Measurements from ENCODE around the gene CROCC.
"Not testable (repeated sequence)": the region's sequence is repeated elsewhere in the genome, so short reads cannot be mapped to it uniquely, and the experiment has no call there.

Gene CROCC

GRCh38 chr1:16933945-16934344 is 12.2 kb downstream of the CROCC start:
- H3K9me3 Mint-ChIP-seq; H3K4me1 Mint-ChIP-seq (ENCODE audit: low read depth); H3K27ac Mint-ChIP-seq; H3K4me3 Mint-ChIP-seq; H3K36me3 Mint-ChIP-seq (ENCODE audit: low read depth); H3K27me3 Mint-ChIP-seq (ENCODE audit: low read depth): not testable (repeated sequence)

DNA sequence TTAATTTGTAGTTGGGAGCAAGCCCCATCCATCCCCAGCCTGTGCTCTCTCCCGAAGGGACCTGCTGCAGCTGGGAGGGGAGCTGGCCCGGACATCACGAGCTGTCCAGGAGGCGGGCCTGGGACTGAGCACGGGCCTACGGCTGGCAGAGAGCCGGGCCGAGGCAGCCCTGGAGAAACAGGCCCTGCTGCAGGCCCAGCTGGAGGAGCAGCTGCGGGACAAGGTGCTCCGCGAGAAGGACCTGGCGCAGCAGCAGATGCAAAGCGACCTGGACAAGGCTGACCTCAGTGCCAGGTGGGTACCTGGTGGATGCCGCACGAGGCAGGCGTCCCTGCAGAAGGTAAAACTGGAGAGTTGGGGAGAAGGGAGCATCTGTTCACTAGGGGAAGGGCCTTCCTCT is 14.8 kb downstream of the CROCC start:
- H3K27ac Mint-ChIP-seq; H3K27me3 Mint-ChIP-seq (ENCODE audit: low read depth); H3K4me3 Mint-ChIP-seq; H3K9me3 Mint-ChIP-seq; H3K36me3 Mint-ChIP-seq (ENCODE audit: low read depth); H3K4me1 Mint-ChIP-seq (ENCODE audit: low read depth): not testable (repeated sequence)

DNA sequence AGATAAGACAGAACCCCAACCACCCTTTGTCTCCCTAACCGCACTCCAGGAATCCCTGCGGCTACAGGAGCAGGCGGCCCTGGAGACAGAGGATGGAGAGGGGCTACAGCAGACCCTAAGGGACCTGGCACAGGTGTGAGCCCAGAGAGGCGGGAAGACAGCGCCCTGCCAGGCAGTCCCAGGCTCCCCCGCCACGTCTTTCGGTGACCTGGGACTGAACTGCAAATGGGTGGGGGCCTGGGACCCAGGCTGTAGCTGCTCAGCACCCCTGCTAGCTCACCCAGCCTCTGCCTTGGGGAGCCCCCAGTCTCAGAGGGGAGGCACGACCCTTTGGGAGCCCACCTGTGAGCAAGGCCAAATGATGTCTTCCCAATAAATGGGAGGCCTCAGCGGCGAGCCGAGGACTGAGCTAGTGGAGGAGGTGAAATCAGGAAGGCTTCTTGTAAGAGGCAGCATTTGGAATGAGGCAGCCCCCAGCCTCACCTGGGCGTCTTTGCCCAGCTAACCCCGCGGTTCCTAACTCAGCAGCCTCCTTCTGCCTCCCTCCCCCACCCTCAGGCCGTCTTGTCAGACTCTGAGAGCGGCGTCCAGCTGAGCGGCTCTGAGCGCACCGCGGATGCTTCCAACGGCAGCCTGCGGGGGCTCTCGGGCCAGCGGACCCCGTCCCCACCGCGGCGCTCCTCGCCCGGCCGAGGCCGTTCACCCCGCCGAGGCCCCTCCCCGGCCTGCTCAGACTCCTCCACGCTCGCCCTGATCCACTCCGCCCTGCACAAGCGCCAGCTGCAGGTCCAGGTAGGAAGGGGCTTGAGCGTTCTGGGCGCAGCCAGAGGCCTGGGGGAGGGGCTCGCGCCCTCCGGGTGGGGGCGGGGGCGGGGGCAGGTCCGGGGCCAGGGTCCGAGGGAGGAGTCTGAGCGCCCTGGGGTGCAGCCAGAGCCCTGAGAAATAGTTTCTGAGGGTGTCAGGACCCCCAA is 16.9 kb downstream of the CROCC start:
- H3K9me3 Mint-ChIP-seq, result no peaks in the 10 kb centered on the region
- H3K4me3 Mint-ChIP-seq, result no peak overlapping the region
- no peaks in the 10 kb centered on the region for H3K27me3 Mint-ChIP-seq (ENCODE audit: low read depth)
- H3K27ac Mint-ChIP-seq, result no peak overlapping the region
- H3K4me1 Mint-ChIP-seq (ENCODE audit: low read depth), result no peaks in the 10 kb centered on the region
- H3K36me3 Mint-ChIP-seq (ENCODE audit: low read depth), result no peaks in the 10 kb centered on the region

DNA sequence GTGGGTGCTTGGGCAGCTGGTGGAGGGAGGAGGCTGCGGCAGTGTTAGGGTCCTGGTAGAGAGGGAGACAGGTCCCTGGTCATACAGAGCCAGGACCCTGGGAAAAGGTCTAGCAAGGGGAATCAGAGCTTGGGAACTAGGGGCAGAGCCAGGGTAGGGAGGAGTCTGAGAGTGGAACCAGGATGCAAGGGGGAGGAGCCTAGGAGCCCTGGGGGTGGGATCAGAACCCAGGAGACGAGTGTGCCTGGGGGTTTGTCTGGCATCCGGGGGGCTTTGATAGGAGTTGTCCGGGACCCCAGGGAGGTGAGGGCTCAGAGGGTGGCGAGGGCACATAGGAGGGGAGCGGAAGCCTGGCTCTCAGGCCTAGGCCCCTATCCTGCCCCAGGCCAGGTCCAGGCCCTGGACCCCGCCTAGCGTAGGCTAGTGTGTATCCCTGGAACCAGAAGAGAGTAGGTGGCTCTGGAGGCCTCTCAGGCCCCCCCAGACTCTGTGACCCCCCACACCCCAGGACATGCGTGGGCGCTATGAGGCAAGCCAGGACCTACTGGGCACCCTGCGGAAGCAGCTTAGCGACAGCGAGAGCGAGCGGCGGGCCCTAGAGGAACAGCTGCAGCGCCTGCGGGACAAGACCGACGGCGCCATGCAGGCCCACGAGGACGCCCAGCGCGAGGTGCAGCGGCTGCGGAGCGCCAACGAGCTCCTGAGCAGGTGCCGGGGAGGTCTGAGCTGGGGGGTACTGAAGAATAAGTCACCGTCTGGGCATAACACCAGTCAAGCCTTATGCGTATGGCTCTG is 17.9 kb downstream of the CROCC start:
- not testable (repeated sequence) for H3K27me3 Mint-ChIP-seq (ENCODE audit: low read depth); H3K27ac Mint-ChIP-seq; H3K36me3 Mint-ChIP-seq (ENCODE audit: low read depth); H3K4me1 Mint-ChIP-seq (ENCODE audit: low read depth); H3K4me3 Mint-ChIP-seq; H3K9me3 Mint-ChIP-seq

DNA sequence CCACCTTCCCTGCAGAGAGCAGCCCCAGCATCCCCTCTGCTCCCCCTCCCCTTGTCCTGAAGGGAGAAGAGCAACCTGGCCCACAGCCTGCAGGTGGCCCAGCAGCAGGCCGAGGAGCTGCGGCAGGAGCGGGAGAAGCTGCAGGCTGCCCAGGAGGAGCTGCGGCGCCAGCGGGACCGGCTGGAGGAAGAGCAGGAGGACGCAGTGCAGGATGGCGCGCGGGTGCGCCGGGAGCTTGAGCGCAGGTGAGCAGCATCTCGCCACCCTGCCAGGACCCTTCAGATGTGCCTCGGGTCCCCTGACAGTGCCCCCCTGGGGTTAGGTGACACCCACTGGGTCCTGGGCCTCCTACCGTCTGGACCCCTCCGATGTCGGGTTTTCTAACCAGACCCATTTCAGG is 22.3 kb downstream of the CROCC start:
- H3K36me3 Mint-ChIP-seq (ENCODE audit: low read depth), result no peaks in the 10 kb centered on the region
- no peak overlapping the region for H3K27ac Mint-ChIP-seq

DNA sequence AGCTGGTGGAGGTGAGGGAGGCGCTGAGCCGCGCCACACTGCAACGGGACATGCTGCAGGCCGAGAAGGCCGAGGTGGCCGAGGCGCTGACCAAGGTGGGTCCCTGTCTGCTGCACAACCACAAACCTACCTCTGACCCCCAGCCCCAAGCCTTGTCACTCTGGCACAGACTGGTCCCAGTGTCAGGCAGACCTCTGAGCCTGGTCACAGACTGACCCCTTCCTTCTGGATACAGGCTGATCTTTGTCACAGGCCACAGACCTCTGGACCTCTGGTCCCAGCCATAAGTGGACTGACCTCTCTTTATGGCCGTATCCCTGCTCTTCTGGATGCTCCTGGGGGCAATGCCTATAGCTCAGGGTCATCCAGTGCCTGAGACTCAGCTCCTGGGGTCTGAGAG is 23.8 kb downstream of the CROCC start:
- H3K4me1 Mint-ChIP-seq (ENCODE audit: low read depth); H3K27me3 Mint-ChIP-seq (ENCODE audit: low read depth); H3K36me3 Mint-ChIP-seq (ENCODE audit: low read depth); H3K27ac Mint-ChIP-seq; H3K4me3 Mint-ChIP-seq; H3K9me3 Mint-ChIP-seq: not testable (repeated sequence)

More for the DNA sequence above, 22.3 kb downstream of the CROCC start:
- Mint-ChIP-seq H3K27me3 (ENCODE audit: low read depth) (no peaks in the 10 kb centered on the region), H3K4me3 (no peak overlapping the region), H3K4me1 (ENCODE audit: low read depth) (no peaks in the 10 kb centered on the region), H3K9me3 (no peaks in the 10 kb centered on the region)

- H3K27me3 Mint-ChIP-seq (ENCODE audit: low read depth); H3K4me3 Mint-ChIP-seq; H3K9me3 Mint-ChIP-seq; H3K4me1 Mint-ChIP-seq (ENCODE audit: low read depth); H3K27ac Mint-ChIP-seq; H3K36me3 Mint-ChIP-seq (ENCODE audit: low read depth): not testable (repeated sequence)
These were observed 24.5 kb downstream of the CROCC start for GRCh38 chr1:16946185-16946584.

GRCh38 chr1:16946646-16947045 is 24.9 kb downstream of the CROCC start:
- Mint-ChIP-seq H3K27ac (no peak overlapping the region), H3K4me3 (no peak overlapping the region), H3K4me1 (ENCODE audit: low read depth) (no peaks in the 10 kb centered on the region), H3K36me3 (ENCODE audit: low read depth) (no peaks in the 10 kb centered on the region), H3K9me3 (no peaks in the 10 kb centered on the region), H3K27me3 (ENCODE audit: low read depth) (no peaks in the 10 kb centered on the region)

DNA sequence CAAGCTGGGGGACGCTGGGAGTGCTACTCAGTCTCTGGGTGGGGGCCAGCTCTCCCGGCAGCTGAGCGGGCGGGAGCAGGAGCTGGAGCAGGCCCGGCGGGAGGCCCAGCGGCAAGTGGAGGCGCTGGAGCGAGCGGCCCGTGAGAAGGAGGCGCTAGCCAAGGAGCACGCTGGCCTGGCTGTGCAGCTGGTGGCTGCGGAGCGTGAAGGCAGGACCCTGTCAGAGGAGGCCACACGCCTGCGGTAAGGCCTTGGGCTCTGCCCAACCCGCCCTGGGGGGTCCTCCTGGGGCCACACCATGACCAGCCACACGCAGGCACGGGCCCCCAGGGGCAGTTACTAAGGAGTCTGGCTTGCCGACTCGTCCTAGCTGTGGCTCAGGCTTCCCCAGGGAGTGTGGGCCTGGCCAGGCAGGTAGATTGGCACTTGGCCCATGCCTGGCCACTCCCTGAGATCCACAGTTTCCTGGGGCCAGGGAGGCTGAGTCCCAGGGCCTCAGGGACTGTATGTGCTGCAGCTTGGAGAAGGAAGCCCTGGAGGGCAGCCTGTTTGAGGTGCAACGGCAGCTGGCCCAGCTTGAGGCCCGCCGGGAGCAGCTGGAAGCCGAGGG is 26.7 kb downstream of the CROCC start:
- H3K36me3 Mint-ChIP-seq (ENCODE audit: low read depth); H3K27ac Mint-ChIP-seq; H3K4me1 Mint-ChIP-seq (ENCODE audit: low read depth); H3K9me3 Mint-ChIP-seq; H3K27me3 Mint-ChIP-seq (ENCODE audit: low read depth); H3K4me3 Mint-ChIP-seq: not testable (repeated sequence)

- not testable (repeated sequence) for H3K9me3 Mint-ChIP-seq; H3K27ac Mint-ChIP-seq; H3K27me3 Mint-ChIP-seq (ENCODE audit: low read depth); H3K36me3 Mint-ChIP-seq (ENCODE audit: low read depth); H3K4me1 Mint-ChIP-seq (ENCODE audit: low read depth); H3K4me3 Mint-ChIP-seq
These were observed 27.3 kb downstream of the CROCC start for GRCh38 chr1:16949026-16949425.

GRCh38 chr1:16952376-16952775 is 30.6 kb downstream of the CROCC start:
- H3K27ac Mint-ChIP-seq; H3K4me3 Mint-ChIP-seq; H3K27me3 Mint-ChIP-seq (ENCODE audit: low read depth); H3K4me1 Mint-ChIP-seq (ENCODE audit: low read depth); H3K9me3 Mint-ChIP-seq; H3K36me3 Mint-ChIP-seq (ENCODE audit: low read depth): not testable (repeated sequence)

- no peaks in the 10 kb centered on the region for H3K27me3 Mint-ChIP-seq (ENCODE audit: low read depth)
- H3K4me1 Mint-ChIP-seq (ENCODE audit: low read depth), result peaks cover 2% of the 10 kb centered on the region
- no peak overlapping the region for H3K4me3 Mint-ChIP-seq
- no peaks in the 10 kb centered on the region for H3K36me3 Mint-ChIP-seq (ENCODE audit: low read depth)
- no peak overlapping the region for H3K27ac Mint-ChIP-seq
- H3K9me3 Mint-ChIP-seq, result no peaks in the 10 kb centered on the region
These were observed 32.8 kb downstream of the CROCC start for GRCh38 chr1:16954579-16954978.

DNA sequence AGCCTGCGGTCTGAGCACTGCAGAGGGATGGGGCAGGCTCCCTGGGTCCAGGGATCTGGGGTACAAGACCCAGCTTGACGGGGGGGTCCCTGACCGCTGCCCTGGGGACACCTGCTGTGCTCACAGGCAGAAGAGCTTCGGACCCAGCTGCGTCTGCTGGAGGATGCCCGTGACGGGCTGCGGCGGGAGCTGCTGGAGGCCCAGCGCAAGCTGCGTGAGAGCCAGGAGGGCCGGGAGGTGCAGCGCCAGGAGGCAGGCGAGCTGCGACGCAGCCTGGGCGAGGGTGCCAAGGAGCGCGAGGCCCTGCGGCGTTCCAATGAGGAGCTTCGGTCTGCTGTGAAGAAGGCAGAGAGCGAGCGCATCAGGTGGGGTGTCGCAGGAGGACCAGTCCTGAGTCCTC is 33.5 kb downstream of the CROCC start:
- H3K27me3 Mint-ChIP-seq (ENCODE audit: low read depth), result no peaks in the 10 kb centered on the region
- H3K4me3 Mint-ChIP-seq, result no peak overlapping the region
- H3K9me3 Mint-ChIP-seq, result no peaks in the 10 kb centered on the region
- H3K27ac Mint-ChIP-seq, result no peak overlapping the region
- no peaks in the 10 kb centered on the region for H3K36me3 Mint-ChIP-seq (ENCODE audit: low read depth)
- peaks cover 3% of the 10 kb centered on the region for H3K4me1 Mint-ChIP-seq (ENCODE audit: low read depth)

DNA sequence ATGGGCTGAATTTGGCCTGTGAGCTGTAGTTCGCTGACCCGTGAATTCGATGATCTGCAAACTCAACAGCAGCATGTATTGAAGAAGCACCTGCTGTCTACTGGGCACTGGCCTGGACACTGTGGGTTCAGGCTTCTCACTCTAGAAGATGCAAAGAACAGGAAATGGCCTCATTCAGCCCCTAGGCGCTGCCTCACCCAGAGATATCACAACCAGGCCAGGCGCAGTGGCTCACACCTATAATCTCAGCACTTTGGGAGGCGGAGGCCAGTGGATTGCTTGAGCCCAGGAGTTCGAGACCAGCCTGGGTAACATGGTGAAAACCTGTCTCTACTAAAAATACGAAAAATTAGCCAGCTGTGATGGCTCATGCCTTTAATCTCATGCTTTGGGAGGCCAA is 35.0 kb downstream of the CROCC start:
- no peaks in the 10 kb centered on the region for H3K36me3 Mint-ChIP-seq (ENCODE audit: low read depth)
- H3K4me3 Mint-ChIP-seq, result no peak overlapping the region
- no peaks in the 10 kb centered on the region for H3K27me3 Mint-ChIP-seq (ENCODE audit: low read depth)

DNA sequence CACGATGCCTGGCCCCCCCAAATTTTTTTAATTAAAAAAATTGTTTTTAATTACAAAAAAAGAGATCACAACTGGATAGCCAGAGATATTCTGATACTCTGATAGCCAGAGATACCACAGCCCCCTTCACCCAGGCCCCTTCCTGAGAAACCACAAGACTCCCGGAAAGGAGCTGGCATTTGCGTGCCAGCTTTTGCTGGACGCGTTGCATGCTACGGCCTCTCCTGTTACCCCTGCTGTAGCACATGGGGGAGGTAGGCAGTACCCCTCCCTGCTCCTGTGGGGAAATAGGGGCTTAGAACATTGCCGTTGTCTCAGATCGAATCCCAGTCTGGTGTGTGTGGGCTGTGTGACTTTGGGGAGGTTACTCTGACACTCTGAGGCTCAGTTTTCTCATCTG is 36.0 kb downstream of the CROCC start:
- Mint-ChIP-seq H3K27me3 (ENCODE audit: low read depth) (no peaks in the 10 kb centered on the region), H3K4me3 (no peak overlapping the region), H3K4me1 (ENCODE audit: low read depth) (peaks cover 9% of the 10 kb centered on the region), H3K9me3 (no peaks in the 10 kb centered on the region), H3K27ac (no peak overlapping the region), H3K36me3 (ENCODE audit: low read depth) (no peaks in the 10 kb centered on the region)

More for the DNA sequence above, 35.0 kb downstream of the CROCC start:
- Mint-ChIP-seq H3K4me1 (ENCODE audit: low read depth) (peaks cover 9% of the 10 kb centered on the region), H3K9me3 (no peaks in the 10 kb centered on the region), H3K27ac (no peak overlapping the region)

Data from T-helper 1 cell treated with Interleukin-12 subunit alpha and Interleukin-12 subunit beta and Interleukin-4 antibody, amounts not matched to agents 30 μg/mL and 1 μg/mL, for 36 hours (primary cell).